Activated naive CD4-positive, alpha-beta T cell treated with anti-CD3 and anti-CD28 coated beads for 36 hours (primary cell): ENCODE measurements around the gene IBA57. TPM values are rescaled to one million over a fixed set of nuclear protein-coding genes. Genes with fewer than 3 reads are reported as not detected.

Source experiments
- CTCF ChIA-PET: fragments of 350-600 bp; sonication (Branson Sonifier 250); formaldehyde crosslinking; loops from one replicate; lab custom pipeline; 2021; ENCODE audit warnings: antibody characterized with exemption; lab: Charles Lee
- DNase-seq: peaks from one replicate; pipeline ENCODE4 v3.0.0-alpha.2; 2020
- H3K27ac Mint-ChIP-seq: one replicate; pipeline ENCODE4 v1.8.0; 2021; ENCODE audit warnings: mild to moderate bottlenecking, mixed read lengths
- H3K27me3 Mint-ChIP-seq: one replicate; pipeline ENCODE4 v1.8.0; 2021; ENCODE audit warnings: low read depth, mixed read lengths
- H3K36me3 Mint-ChIP-seq: one replicate; pipeline ENCODE4 v1.8.0; 2021; ENCODE audit warnings: low read depth, mixed read lengths
- H3K4me1 Mint-ChIP-seq: one replicate; pipeline ENCODE4 v1.8.0; 2021; ENCODE audit warnings: low read depth, mixed read lengths
- H3K4me3 Mint-ChIP-seq: one replicate; pipeline ENCODE4 v1.8.0; 2021; ENCODE audit warnings: mild to moderate bottlenecking, moderate library complexity, mixed read lengths
- H3K9me3 Mint-ChIP-seq: one replicate; pipeline ENCODE4 v1.8.0; 2021; ENCODE audit warnings: mixed read lengths
- intact Hi-C: fragments of 100-400 bp; cut with micrococcal nuclease; formaldehyde crosslinking; loops from one replicate; pipeline ENCODE4 v1.15.1; 2023
- total RNA-seq, 2 experiments: library from RNA; stranded (reverse); gene quantifications; one replicate each; pipeline ENCODE4 v1.2.3, GENCODE V29; 2021

Gene IBA57
- total RNA-seq, 2 experiments from 2014 or later: 4.9 to 5.5 TPM

GRCh38 chr1:228160201-228160761 lies 5.3 kb upstream of the IBA57 start:
- Mint-ChIP-seq H3K4me3 (no peak overlapping the region), H3K27me3 (no peaks in the 10 kb centered on the region), H3K27ac (no peak overlapping the region), H3K9me3 (no peaks in the 10 kb centered on the region), H3K36me3 (no peaks in the 10 kb centered on the region), H3K4me1 (peaks cover 32% of the 10 kb centered on the region)
- CTCF ChIA-PET: no interaction called here
- no peak for DNase-seq
- intact Hi-C loops: loop anchor here (10.0 kb wide), 1 partner anchor 395 kb away; no protein-coding TSS in a partner anchor

- intact Hi-C loops: loop anchor here (10.0 kb wide), 1 partner anchor 397 kb away; no protein-coding TSS in a partner anchor
- Mint-ChIP-seq H3K36me3 (no peaks in the 10 kb centered on the region), H3K4me1 (peaks cover 30% of the 10 kb centered on the region), H3K27me3 (no peaks in the 10 kb centered on the region), H3K4me3 (no peak overlapping the region), H3K9me3 (no peaks in the 10 kb centered on the region), H3K27ac (no peak overlapping the region)
- DNase-seq: no peak
- CTCF ChIA-PET: interaction anchor here (1.0 to 1.1 kb wide), 2 partner anchors 31 to 52 kb away, joined by 3 to 4 read pairs; no protein-coding TSS in a partner anchor
Measured at GRCh38 chr1:228161362-228161761, 4.2 kb upstream of the IBA57 start.

- CTCF ChIA-PET: interaction anchor here (1.0 to 1.1 kb wide), 2 partner anchors 31 to 52 kb away, joined by 3 to 4 read pairs; no protein-coding TSS in a partner anchor
- no peaks in the 10 kb centered on the region for H3K36me3 Mint-ChIP-seq
- H3K27me3 Mint-ChIP-seq: no peaks in the 10 kb centered on the region
- no peaks in the 10 kb centered on the region for H3K9me3 Mint-ChIP-seq
- peaks cover 33% of the 10 kb centered on the region for H3K4me1 Mint-ChIP-seq
- DNase-seq: no peak
- H3K4me3 Mint-ChIP-seq: no peak overlapping the region
- intact Hi-C loops: loop anchor here (10.0 kb wide), 1 partner anchor 397 kb away; no protein-coding TSS in a partner anchor
- no peak overlapping the region for H3K27ac Mint-ChIP-seq
Measured at GRCh38 chr1:228161866-228162265, 3.7 kb upstream of the IBA57 start.

- intact Hi-C loops: loop anchor here (10.0 kb wide), 1 partner anchor 398 kb away; no protein-coding TSS in a partner anchor
- no peak for DNase-seq
- peaks cover 31% of the 10 kb centered on the region for H3K4me1 Mint-ChIP-seq
- H3K9me3 Mint-ChIP-seq: no peaks in the 10 kb centered on the region
- H3K27me3 Mint-ChIP-seq: no peaks in the 10 kb centered on the region
- peak overlapping the region; percentile 13 for H3K27ac Mint-ChIP-seq
- CTCF ChIA-PET: no interaction called here
- H3K4me3 Mint-ChIP-seq: no peak overlapping the region
- H3K36me3 Mint-ChIP-seq: no peaks in the 10 kb centered on the region
Measured at GRCh38 chr1:228162286-228163006, 3.2 kb upstream of the IBA57 start.

GRCh38 chr1:228163007-228163753 lies 2.4 kb upstream of the IBA57 start:
- Mint-ChIP-seq H3K4me1 (peaks cover 35% of the 10 kb centered on the region), H3K36me3 (no peaks in the 10 kb centered on the region), H3K4me3 (no peak overlapping the region), H3K9me3 (no peaks in the 10 kb centered on the region), H3K27me3 (no peaks in the 10 kb centered on the region), H3K27ac (no peak overlapping the region)
- intact Hi-C loops: loop anchor here (10.0 kb wide), 1 partner anchor 398 kb away; no protein-coding TSS in a partner anchor
- CTCF ChIA-PET: interaction anchor here (0.6 kb wide), 1 partner anchor 17 kb away, joined by 5 read pairs; no protein-coding TSS in a partner anchor
- no peak for DNase-seq

- peaks cover 38% of the 10 kb centered on the region for H3K4me1 Mint-ChIP-seq
- H3K9me3 Mint-ChIP-seq: no peaks in the 10 kb centered on the region
- H3K36me3 Mint-ChIP-seq: no peaks in the 10 kb centered on the region
- no peaks in the 10 kb centered on the region for H3K27me3 Mint-ChIP-seq
- H3K4me3 Mint-ChIP-seq: peak overlapping the region; percentile 91
- peak overlapping the region; percentile 77 for H3K27ac Mint-ChIP-seq
- CTCF ChIA-PET: interaction anchor here (0.6 to 1.2 kb wide), 4 partner anchors 16 to 164 kb away, joined by 3 to 5 read pairs (median 4); no protein-coding TSS in a partner anchor
- intact Hi-C loops: loop anchor here (10.0 kb wide), 1 partner anchor 399 kb away; no protein-coding TSS in a partner anchor
- no peak for DNase-seq
Measured at GRCh38 chr1:228163776-228164519, 1.7 kb upstream of the IBA57 start.

- H3K27ac Mint-ChIP-seq: peak overlapping the region; percentile 93
- CTCF ChIA-PET: interaction anchor here (0.6 to 1.2 kb wide), 9 partner anchors 11 to 1886 kb away, joined by 3 to 6 read pairs (median 4); partner anchors contain the start of gene GUK1
- no peaks in the 10 kb centered on the region for H3K9me3 Mint-ChIP-seq
- intact Hi-C loops: loop anchor here (1.0 to 10.0 kb wide), 5 partner anchors 24 to 1282 kb away; partner anchors contain the start of genes COQ8A, GUK1 and ZNF678
- H3K4me1 Mint-ChIP-seq: peaks cover 42% of the 10 kb centered on the region
- no peak for DNase-seq
- H3K27me3 Mint-ChIP-seq: no peaks in the 10 kb centered on the region
- H3K36me3 Mint-ChIP-seq: no peaks in the 10 kb centered on the region
- peak overlapping the region; percentile 91 for H3K4me3 Mint-ChIP-seq
Measured at GRCh38 chr1:228164561-228165371, 838 bp upstream of the IBA57 start.

- peaks cover 42% of the 10 kb centered on the region for H3K4me1 Mint-ChIP-seq
- CTCF ChIA-PET: interaction anchor here (0.6 to 3.8 kb wide), 12 partner anchors 10 to 168 kb away, joined by 3 to 21 read pairs (median 6); no protein-coding TSS in a partner anchor
- intact Hi-C loops: loop anchor here (1.0 to 10.0 kb wide), 12 partner anchors 8 to 1284 kb away; partner anchors contain the start of genes ARF1, C1orf35, COQ8A and MRPL55
- no peaks in the 10 kb centered on the region for H3K36me3 Mint-ChIP-seq
- peak; percentile 67 for DNase-seq
- peak overlapping the region; percentile 71 for H3K4me3 Mint-ChIP-seq
- H3K27ac Mint-ChIP-seq: peak overlapping the region; percentile 74
- H3K9me3 Mint-ChIP-seq: no peaks in the 10 kb centered on the region
- no peaks in the 10 kb centered on the region for H3K27me3 Mint-ChIP-seq
Measured at GRCh38 chr1:228166170-228166936, 749 bp downstream of the IBA57 start.

GRCh38 chr1:228168563-228169270 lies 3.1 kb downstream of the IBA57 start:
- H3K4me1 Mint-ChIP-seq: peaks cover 31% of the 10 kb centered on the region
- no peak for DNase-seq
- CTCF ChIA-PET: interaction anchor here (0.6 to 3.8 kb wide), 5 partner anchors 8 to 45 kb away, joined by 3 to 21 read pairs (median 3); no protein-coding TSS in a partner anchor
- no peaks in the 10 kb centered on the region for H3K27me3 Mint-ChIP-seq
- intact Hi-C loops: loop anchor here (5.0 to 10.0 kb wide), 3 partner anchors 404 to 1286 kb away; partner anchors contain the start of gene COQ8A
- no peaks in the 10 kb centered on the region for H3K9me3 Mint-ChIP-seq
- no peak overlapping the region for H3K27ac Mint-ChIP-seq
- no peak overlapping the region for H3K4me3 Mint-ChIP-seq
- H3K36me3 Mint-ChIP-seq: no peaks in the 10 kb centered on the region
